Measurements from ENCODE around the gene SRPRB.

The SRPRB gene, protein sequence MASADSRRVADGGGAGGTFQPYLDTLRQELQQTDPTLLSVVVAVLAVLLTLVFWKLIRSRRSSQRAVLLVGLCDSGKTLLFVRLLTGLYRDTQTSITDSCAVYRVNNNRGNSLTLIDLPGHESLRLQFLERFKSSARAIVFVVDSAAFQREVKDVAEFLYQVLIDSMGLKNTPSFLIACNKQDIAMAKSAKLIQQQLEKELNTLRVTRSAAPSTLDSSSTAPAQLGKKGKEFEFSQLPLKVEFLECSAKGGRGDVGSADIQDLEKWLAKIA

DNA sequence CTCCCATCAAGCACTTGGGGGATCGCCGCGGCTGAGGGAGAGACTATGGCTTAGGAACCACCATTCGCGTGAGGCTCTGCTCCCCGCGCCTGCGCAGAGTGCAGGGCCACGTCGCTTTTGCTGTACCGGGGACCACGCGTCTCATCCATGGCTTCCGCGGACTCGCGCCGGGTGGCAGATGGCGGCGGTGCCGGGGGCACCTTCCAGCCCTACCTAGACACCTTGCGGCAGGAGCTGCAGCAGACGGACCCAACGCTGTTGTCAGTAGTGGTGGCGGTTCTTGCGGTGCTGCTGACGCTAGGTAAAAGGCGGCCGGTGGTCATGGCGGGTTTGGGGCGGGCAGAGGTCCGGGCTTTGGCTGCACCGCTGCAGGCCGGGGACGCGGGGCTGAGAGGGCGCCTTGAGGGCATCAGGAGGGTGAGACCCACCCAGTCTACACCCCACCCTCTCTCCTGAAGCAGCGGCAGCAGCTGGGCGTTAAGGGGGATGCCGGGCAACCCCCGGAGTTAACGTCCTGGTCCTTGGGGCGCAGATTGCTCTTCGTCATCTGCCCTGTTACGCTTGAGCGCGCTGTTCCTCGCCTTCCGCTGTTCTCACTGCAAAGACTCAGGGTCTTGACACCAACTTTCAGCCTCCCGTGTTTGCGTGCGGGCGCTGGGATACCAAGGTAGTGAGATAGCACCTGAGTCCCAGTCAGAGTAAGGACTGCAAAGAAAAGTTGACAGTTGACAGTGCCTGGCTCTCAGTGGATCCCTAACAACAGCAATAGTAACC is at the start of gene SRPRB:
SRPRB (plus strand) TSS at position 114 of the 774 bp plus-strand sequence; CDS start at position 148, 34 bp downstream.
- in situ Hi-C loops (cut with HindIII; ENCODE audit: low sequenced_read_pairs): no loop called here

DNA sequence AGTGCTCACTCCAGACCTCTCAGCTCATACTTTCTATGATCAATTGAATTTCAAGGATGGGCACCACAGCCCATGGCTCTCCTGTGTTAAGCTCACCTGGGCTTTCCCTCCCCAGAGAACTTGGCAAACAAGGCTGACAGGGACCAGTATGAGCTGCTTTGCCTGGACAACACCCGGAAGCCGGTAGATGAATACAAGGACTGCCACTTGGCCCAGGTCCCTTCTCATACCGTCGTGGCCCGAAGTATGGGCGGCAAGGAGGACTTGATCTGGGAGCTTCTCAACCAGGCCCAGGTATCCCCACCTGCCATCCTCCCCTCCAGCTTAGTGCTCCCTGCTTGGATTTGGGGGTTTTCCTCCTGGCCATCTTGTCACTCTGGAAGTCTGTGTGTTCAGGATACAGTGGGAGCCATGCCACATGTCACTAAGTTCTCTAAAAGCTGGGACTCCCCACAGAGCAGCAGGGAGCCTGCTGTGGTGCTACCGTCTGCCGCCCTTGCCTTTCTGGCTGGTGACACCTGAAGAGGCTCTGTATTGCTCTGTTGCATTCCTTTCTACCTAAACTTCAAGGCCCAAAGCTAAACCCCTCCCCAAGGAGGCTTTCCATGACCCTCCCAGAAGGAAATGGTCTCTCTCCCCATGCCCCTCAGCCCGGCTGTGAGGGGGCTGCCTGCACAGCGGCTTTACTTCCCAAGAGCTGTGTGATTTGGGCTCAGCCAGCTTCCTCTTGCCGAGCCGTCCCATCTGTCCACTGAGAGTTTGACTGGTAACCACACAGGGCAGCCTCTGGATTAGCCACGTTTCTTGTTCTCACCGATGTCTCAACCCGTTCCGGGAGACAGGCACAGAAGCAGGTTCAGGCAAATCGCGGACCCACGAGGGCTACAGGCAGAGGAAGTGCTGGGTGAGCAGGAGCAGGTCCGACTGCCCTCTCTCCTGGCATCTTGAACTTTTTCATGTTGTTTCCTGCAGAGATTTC is 48.6 kb upstream of the SRPRB start:
- in situ Hi-C loops (cut with HindIII; ENCODE audit: low sequenced_read_pairs): no loop called here

DNA sequence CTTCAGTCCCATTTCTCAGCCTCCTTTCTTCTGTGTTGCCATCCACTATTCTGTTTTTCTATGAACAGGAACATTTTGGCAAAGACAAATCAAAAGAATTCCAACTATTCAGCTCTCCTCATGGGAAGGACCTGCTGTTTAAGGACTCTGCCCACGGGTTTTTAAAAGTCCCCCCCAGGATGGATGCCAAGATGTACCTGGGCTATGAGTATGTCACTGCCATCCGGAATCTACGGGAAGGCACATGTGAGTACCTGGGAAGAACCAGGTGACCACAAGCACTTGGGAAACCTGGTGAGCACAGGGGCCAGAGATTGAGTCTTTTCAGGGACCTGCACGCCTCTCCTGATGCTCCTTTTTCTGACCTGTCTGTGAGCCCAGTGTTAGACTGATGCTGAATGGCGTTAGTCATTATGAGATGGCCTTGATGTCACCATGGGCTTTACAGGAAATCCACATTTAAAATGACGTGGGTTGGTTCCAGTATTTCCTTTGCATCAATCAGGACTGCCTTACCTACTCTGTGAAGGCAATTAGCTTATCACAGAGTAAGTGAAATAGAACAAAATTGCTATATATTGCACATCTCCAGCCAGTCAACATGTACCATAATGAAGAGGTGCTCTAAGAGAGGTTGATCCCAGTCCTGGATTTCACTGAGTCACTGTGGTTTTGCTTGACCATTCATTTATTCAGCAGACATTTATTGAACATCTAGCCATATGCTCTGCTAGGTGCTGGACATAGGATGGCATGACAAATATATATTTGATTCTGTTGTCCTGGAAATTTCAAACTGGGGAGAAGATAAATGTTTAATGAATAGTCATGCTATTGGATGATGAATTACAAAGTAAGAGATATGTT is 47.7 kb upstream of the SRPRB start:
- in situ Hi-C loops (cut with HindIII; ENCODE audit: low sequenced_read_pairs): no loop called here

DNA sequence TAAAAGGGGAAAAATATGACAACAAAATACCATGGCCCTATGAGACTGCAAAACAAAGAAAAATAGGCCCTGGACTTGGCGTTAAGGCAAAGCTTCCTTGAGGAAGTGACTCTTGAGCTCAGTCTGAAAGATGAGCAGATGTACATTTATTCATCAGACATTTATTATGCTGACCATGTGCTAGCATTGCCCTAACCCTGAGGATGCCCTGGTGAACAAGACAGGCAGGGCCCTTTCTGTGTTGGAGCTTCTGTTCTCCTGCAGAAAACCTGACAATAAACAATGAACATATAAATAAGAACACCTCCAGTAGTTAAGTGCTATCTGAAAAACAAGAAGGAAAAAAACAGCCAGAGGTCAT is 47.1 kb upstream of the SRPRB start:
- in situ Hi-C loops (cut with HindIII; ENCODE audit: low sequenced_read_pairs): no loop called here

DNA sequence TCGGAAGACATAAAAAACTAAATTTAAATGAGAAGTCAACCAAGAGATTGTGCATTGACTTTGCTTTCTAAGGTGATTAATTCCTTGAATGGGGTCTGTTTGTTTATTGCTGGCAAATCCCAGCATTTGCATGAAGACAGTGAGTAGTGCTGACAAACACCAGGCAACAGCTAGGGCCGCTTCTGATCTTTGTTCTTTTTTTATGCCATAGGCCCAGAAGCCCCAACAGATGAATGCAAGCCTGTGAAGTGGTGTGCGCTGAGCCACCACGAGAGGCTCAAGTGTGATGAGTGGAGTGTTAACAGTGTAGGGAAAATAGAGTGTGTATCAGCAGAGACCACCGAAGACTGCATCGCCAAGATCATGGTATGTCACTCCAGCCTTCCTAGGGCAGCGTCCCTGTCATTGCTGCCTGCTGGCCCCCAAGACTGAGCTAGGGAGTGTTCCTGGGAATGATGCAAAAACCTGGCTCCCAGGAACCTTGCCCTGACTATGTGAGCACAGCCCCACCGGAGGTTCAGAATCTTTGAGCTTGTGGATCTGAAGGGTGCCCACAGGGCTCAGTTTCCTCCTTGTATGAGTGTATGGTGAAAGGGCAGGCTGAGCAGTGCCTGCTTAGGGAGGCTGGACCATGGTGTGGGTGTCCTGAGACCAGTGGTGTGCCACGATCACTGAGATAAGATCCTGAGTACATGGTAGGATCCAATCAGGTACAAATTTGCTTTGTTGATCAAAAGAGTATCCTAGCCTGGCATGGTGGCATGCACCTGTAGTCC is 46.5 kb upstream of the SRPRB start:
- in situ Hi-C loops (cut with HindIII; ENCODE audit: low sequenced_read_pairs): no loop called here

DNA sequence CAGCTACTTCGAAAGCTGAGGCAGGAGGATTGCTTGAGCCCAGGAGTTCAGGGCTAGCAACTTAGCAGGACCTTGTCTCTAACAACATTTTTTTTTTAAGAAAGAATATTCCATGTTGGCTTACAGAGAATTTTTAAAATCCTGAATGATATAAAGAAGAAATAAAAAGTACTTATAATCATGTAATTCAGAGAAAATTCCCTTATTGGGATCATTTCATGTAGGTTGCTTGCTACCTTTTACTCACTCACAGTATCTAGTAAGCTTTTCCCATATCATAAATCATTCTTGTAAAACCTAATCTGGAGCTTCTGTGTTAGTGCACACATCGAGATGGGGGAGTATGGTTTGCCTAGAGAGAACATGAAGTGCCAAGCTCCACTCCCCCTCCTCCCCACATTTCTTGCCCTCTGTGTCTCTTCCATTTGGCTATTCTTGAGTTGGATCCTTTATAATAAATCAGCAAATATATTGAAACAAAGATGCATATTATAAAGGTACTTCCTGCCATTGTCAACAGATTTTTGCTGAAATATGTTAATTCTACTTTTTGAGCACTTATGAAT is 45.8 kb upstream of the SRPRB start:
- in situ Hi-C loops (cut with HindIII; ENCODE audit: low sequenced_read_pairs): no loop called here

DNA sequence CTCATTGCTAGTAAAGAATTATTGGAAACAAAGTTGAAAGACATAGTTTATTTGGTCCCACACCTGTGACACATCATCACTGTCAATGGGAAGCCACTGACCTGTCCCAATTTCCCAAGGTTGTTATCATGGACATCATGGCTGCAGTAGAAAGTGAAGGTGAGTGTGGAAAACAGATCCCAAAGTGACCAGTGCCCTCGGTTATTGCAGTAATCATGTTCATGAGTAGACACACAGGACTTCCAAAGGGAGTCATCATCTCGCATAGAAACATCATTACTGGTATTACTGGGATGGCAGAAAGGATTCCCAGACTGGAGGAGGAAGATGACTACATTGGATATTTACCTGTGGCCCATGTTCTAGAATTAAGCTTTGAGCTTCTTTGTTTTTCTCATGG is 44.7 kb upstream of the SRPRB start:
- in situ Hi-C loops (cut with HindIII; ENCODE audit: low sequenced_read_pairs): no loop called here

DNA sequence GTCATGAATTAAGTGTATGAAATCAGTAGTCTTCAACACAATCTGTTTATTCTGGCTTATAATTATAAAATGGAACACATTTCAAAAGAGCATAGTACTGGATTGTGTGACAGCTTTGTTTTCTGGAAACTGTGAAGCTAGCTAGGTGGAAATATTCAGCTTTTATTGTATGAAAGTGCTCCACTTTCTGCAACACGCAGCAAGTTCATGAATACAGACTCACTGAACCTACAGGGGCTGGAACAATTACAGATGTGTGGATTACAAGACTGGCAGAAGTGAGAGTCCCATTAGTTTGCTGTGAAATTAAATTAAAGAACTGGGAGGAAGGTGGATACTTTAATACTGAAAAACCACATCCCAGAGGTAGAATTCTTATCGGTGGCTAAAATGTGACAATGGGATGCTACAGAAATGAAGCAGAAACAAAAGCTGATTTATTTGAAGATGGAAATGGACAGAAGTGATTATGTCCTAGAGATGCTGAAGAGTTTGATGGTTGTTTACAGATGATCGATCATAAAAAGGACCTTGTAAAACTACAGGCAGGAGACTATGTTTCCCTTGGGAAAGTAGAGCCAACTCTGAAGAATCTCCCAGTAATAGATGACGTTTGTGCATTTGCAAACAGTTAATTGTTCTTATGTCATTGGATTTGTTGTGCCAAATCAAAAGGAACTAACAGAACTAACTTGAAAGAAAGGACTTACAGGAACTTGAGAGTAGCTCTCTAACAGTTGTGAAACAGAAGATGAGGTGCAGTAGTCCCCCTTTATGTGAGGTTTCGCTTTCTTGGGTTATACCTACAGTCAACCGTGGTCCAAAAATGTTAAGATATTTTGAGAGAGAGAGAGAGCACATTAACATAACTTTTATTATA is 43.8 kb upstream of the SRPRB start:
- in situ Hi-C loops (cut with HindIII; ENCODE audit: low sequenced_read_pairs): no loop called here

DNA sequence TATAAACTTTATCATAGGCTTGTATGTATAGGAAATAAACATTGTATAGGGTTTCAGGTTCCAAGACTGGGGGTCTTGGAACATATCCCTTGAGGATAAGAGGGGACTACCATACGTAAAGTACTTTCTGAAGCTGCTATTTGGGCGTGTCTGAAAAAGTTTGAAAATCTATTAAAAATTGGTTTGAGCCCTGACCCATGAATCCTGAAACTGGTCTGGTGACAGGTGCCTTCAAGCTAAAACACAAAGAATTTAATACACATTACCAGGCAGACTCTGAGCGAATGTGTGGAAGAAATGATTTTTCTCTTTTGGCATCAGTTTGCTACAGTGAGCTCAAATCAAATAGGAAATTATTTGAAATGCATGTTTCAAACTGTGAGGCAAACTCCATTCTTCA is 43.1 kb upstream of the SRPRB start:
- in situ Hi-C loops (cut with HindIII; ENCODE audit: low sequenced_read_pairs): no loop called here

DNA sequence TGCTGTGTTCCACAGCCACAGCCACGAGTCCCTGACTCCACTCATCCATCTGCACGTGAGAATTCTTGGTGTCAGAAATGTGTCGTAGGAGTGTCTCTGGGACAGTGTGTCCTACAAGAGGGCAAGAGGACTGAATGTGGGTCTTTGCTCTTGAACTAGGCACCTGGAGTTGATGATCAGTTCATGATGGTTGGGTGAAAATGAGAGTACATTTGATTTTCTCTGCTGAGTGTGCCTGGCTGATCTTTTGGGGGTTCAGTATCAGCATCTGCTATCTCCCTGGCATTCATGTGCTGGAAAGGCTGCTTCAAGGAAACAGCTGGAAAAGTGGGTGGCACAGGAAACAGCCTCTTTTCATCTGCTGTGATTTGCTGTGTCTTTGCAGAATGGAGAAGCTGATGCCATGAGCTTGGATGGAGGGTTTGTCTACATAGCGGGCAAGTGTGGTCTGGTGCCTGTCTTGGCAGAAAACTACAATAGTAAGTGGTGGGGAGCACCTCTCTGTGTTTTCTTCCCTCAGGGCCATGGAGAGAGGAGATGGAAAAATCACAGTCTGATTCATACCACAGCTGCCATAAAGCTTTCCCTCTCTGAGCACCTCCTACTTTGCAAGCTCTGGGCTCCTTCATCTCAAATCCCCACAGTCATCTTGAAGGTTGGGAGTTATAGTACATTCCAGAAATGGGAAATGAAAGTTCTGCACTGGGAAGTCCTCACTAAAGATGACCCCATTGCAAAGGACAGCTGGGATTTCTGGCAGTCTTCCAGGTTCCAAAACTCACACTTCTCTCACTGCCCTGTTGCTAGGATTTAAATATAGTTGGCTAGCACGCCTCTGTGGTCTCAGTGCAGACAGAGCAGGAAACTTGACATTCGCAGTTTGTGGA is 41.6 kb upstream of the SRPRB start:
- in situ Hi-C loops (cut with HindIII; ENCODE audit: low sequenced_read_pairs): no loop called here

DNA sequence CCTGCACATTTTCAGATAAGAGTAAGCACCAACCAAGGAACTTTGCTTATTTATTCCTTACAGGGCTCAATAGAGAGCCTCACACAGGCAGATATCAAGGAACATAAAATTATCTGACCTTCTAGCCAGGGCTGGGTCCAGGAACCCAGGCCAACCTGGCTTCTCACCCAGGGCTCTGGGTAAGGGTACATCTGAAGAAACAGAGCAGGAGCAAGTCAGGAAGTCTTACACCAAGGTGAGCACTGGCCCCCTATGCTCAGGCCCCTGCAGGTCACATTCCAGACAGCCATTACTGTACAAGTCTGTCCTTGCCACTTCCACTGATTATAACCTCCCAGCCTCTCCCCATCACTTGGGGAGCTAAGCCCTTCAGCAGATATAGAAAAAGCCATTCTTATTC is 40.4 kb upstream of the SRPRB start:
- in situ Hi-C loops (cut with HindIII; ENCODE audit: low sequenced_read_pairs): no loop called here

DNA sequence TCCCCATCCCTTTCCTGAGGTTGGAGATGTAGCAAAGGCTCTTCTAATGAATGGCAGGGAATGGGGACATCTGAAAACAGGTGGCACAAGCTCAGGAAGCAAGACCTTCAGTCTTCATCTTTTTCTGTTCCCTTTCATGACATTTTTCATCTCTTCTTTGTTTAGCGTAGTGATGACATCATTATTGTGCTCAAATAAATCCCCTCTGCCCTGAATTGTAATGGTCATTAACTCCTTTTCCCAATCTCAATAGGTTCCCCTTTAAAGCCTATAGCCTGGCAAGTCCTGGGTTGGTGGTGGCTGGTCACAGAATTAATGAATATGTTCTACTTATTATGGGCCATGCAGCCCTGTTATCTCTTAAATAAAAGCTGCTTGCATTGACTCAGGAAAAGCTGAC is 38.0 kb upstream of the SRPRB start:
- in situ Hi-C loops (cut with HindIII; ENCODE audit: low sequenced_read_pairs): no loop called here

DNA sequence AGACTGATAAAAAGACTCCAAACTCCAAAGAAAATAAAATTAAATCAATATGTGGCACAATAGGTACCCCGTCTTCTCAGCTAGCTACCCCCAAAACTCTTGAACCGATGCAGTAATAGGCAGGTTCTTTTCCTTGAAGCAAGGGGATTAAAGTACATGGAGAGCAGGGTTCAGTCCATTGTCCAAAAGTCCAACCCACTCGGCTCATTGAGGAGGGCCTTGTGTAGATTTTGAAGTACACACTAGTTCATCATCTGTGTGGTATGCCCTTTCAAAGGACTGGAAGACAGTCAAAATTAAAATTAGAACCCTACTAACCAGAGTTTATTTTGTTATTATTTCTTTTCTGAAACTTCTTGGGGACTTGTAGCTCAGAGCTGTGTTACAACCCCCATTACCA is 36.1 kb upstream of the SRPRB start:
- in situ Hi-C loops (cut with HindIII; ENCODE audit: low sequenced_read_pairs): no loop called here

DNA sequence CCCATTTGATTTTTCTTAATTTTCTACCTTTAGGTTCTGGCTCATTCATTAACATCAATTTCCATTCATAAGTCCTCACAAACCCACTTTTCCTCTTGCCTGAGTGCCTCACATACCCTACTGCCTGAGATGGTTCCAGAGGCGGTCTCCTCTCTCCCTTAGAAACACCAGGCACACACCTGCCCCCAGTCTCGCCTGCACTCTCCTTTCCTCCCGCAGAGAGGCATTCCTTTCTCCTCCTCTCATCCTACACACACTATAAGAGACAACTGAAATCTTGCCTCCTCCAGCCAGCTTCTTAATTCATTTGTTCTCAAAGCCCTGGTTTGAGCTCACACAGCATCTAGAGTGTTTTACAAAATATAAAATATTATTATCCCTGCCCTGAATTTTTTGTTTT is 31.9 kb upstream of the SRPRB start:
- in situ Hi-C loops (cut with HindIII; ENCODE audit: low sequenced_read_pairs): no loop called here

DNA sequence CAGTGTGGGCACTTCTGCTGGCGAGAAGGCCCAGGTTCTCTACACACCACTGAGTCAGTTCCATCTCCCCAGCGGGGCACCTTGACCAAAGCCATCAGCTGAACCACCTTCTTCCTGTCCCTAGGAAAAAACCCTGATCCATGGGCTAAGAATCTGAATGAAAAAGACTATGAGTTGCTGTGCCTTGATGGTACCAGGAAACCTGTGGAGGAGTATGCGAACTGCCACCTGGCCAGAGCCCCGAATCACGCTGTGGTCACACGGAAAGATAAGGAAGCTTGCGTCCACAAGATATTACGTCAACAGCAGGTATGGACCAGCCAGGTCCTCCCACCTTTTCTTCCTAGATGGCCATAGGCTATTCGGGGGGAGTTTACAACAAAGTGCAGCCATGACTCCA is 30.3 kb upstream of the SRPRB start:
- in situ Hi-C loops (cut with HindIII; ENCODE audit: low sequenced_read_pairs): no loop called here

DNA sequence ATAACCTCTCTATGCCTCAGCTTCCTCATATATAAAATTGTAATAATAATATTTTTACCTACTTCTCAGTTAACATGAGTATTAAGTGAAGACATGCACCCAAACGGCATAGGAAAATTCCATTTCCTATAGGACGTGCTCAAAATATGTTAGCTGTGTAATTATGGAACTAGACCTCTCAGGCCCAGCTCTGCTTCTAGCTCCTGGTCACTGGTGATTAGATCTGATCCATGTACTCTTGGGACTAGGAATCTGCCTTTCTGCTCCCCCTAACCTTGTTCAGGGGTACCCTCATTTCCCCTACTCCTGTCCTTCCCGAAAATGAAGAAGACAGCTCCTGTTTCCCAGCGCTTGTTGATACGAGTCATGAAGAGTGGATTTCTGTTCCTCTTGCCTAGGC is 29.8 kb upstream of the SRPRB start:
- in situ Hi-C loops (cut with HindIII; ENCODE audit: low sequenced_read_pairs): no loop called here

DNA sequence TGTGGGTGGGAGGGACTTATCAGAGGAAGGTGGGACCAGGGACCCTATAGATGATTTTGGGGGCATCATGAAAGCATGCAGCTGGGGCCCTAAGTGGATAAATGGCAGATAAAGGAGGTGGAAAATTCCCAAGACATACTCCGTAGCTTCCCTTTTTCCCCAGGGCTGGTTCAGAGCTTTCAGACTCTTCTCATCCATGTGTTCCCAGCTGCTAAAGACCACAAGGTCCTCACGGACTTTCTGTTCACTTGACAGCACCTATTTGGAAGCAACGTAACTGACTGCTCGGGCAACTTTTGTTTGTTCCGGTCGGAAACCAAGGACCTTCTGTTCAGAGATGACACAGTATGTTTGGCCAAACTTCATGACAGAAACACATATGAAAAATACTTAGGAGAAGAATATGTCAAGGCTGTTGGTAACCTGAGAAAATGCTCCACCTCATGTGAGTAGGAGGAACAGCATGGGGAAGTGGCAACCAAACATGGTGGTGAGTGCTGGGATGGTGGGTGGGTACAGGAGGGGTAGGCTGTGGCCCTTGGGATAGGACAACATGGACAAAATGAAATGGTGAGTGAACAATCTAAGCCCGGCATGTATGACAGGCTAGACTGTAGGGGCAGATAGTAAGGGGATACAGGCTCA is 28.7 kb upstream of the SRPRB start:
- in situ Hi-C loops (cut with HindIII; ENCODE audit: low sequenced_read_pairs): no loop called here

Measured in DLD1 (cell line).